Stomach (tissue), 4 donors: ENCODE measurements around the gene MCTP2.

Experiments used
- POLR2A ChIP-seq, 4 donors: fragments of 450-650 bp; IDR thresholded peaks; one replicate each; pipeline ENCODE4 v1.6.1; 2016; ENCODE audit warnings: antibody characterized with exemption in 4 of 4, control low read depth in 2 of 4, mild to moderate bottlenecking in 1 of 4, moderate library complexity in 1 of 4
- TF ChIP-seq, protein P1 (sequence below), 7 experiments: fragments of 450-650 bp in 4 of 7; fragments of 200-600 bp in 3 of 7; sonication (generic) in 3 of 7; IDR thresholded peaks; one replicate each; pipeline ENCODE4 v1.5.1; 2016 to 2019; ENCODE audit warnings: antibody characterized with exemption in 7 of 7, control low read depth in 2 of 7, mild to moderate bottlenecking in 1 of 7

DNA sequence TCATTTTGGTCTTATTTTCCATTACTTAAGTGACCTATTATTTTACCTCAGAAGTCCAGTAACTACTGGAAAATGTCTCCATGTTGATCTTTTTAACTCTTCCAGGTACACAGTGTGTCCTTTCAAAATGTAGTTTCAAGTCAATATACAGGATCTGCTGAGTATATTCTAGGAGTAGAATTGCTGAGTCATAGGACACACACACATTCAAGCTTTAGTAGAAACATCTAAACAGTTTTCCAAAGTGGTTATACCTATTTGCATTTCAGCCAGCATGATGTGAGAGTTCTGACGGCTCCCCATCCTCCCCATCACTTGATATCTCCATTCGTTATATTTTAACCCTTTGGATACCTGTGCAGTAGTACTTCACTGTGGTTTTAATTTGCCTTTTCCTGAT lies 271.9 kb downstream of the MCTP2 start:
- TF ChIP-seq, protein P1, sequence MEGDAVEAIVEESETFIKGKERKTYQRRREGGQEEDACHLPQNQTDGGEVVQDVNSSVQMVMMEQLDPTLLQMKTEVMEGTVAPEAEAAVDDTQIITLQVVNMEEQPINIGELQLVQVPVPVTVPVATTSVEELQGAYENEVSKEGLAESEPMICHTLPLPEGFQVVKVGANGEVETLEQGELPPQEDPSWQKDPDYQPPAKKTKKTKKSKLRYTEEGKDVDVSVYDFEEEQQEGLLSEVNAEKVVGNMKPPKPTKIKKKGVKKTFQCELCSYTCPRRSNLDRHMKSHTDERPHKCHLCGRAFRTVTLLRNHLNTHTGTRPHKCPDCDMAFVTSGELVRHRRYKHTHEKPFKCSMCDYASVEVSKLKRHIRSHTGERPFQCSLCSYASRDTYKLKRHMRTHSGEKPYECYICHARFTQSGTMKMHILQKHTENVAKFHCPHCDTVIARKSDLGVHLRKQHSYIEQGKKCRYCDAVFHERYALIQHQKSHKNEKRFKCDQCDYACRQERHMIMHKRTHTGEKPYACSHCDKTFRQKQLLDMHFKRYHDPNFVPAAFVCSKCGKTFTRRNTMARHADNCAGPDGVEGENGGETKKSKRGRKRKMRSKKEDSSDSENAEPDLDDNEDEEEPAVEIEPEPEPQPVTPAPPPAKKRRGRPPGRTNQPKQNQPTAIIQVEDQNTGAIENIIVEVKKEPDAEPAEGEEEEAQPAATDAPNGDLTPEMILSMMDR (IDR thresholded peaks at IDR 0.05): no peak
- no peak for TF ChIP-seq POLR2A (IDR thresholded peaks at IDR 0.05)
